ENCODE data around the gene TK2. TPM values are rescaled to one million over a fixed set of nuclear protein-coding genes. Genes with fewer than 3 reads are reported as not detected.

TK2 gene
- total RNA-seq, 3 donors from 2014 or later = 14.4 to 29.4 (median 17.8) TPM

- peaks cover 33% of the 10 kb centered on the region for H3K4me1 ChIP-seq (ENCODE audit: low read depth)
- no peaks in the 10 kb centered on the region for H3K9me3 ChIP-seq
- intact Hi-C loops (cut with DNase I, micrococcal nuclease) = no loop called here
- H3K36me3 ChIP-seq (ENCODE audit: low read depth) = no peaks in the 10 kb centered on the region
- DNase-seq (peak in 2 of 3 donors; percentile 45 to 59), ATAC-seq (peak; percentile 29)
- TF ChIP-seq CTCF (IDR thresholded peaks at IDR 0.05) = no peak
- no peak overlapping the region for H3K4me3 ChIP-seq
These were observed 1.4 kb upstream of the TK2 start for GRCh38 chr16:66551348-66551759.

GRCh38 chr16:66548868-66549267 is 1.1 kb downstream of the TK2 start:
- intact Hi-C loops (cut with DNase I, micrococcal nuclease) = no loop called here
- ATAC-seq (no peak), DNase-seq (no peak)
- no peak for TF ChIP-seq CTCF (IDR thresholded peaks at IDR 0.05)
- no peak overlapping the region for H3K4me3 ChIP-seq
- H3K9me3 ChIP-seq = no peaks in the 10 kb centered on the region
- H3K36me3 ChIP-seq (ENCODE audit: low read depth) = no peaks in the 10 kb centered on the region
- H3K4me1 ChIP-seq (ENCODE audit: low read depth) = peaks cover 30% of the 10 kb centered on the region

GRCh38 chr16:66548068-66548467 is 1.9 kb downstream of the TK2 start:
- no peak for TF ChIP-seq CTCF (IDR thresholded peaks at IDR 0.05)
- Histone ChIP-seq H3K4me3 (no peak overlapping the region), H3K9me3 (no peaks in the 10 kb centered on the region), H3K36me3 (ENCODE audit: low read depth) (no peaks in the 10 kb centered on the region), H3K4me1 (ENCODE audit: low read depth) (peaks cover 24% of the 10 kb centered on the region)
- ATAC-seq = no peak
- intact Hi-C loops (cut with DNase I, micrococcal nuclease) = no loop called here
- DNase-seq = no peak

GRCh38 chr16:66547101-66547989 is 2.6 kb downstream of the TK2 start:
- H3K9me3 ChIP-seq = no peaks in the 10 kb centered on the region
- H3K36me3 ChIP-seq (ENCODE audit: low read depth) = no peaks in the 10 kb centered on the region
- DNase-seq = no peak
- H3K4me3 ChIP-seq = no peak overlapping the region
- no peak for ATAC-seq
- intact Hi-C loops (cut with DNase I, micrococcal nuclease) = no loop called here
- TF ChIP-seq CTCF (IDR thresholded peaks at IDR 0.05) = no peak
- H3K4me1 ChIP-seq (ENCODE audit: low read depth) = peaks cover 24% of the 10 kb centered on the region

- no peak overlapping the region for H3K4me3 ChIP-seq
- no peak for DNase-seq
- no peak for TF ChIP-seq CTCF (IDR thresholded peaks at IDR 0.05)
- no peaks in the 10 kb centered on the region for H3K36me3 ChIP-seq (ENCODE audit: low read depth)
- H3K9me3 ChIP-seq = no peaks in the 10 kb centered on the region
- peaks cover 5% of the 10 kb centered on the region for H3K4me1 ChIP-seq (ENCODE audit: low read depth)
- intact Hi-C loops (cut with DNase I, micrococcal nuclease) = no loop called here
- ATAC-seq = no peak
These were observed 5.7 kb downstream of the TK2 start for GRCh38 chr16:66544016-66544757.
